Neural progenitor cell (in vitro differentiated cells): ENCODE measurements around the gene CERS6.

Experiments used
- CTCF ChIP-seq: fragments of 200-600 bp; sonication (generic); IDR thresholded peaks from 2 replicates; pipeline ENCODE4 v1.5.1; 2017; ENCODE audit warnings: antibody characterized with exemption, mild to moderate bottlenecking
- EZH2phosphoT487 ChIP-seq: fragments of 200-600 bp; sonication (generic); IDR thresholded peaks from 2 replicates; pipeline ENCODE4 v1.6.1; 2017; ENCODE audit warnings: antibody characterized with exemption

- TF ChIP-seq CTCF, result peak; percentile 28
- no peak for TF ChIP-seq EZH2phosphoT487
Measured at GRCh38 chr2:168687314-168687713, 231.2 kb downstream of the CERS6 start.
